GM12873 (cell line): ENCODE results near the gene CHST11.

Source experiments
- CTCF ChIP-seq: IDR thresholded peaks from 2 replicates; pipeline ENCODE4 v1.5.1; 2012; ENCODE audit warnings: low read depth, mild to moderate bottlenecking, moderate library complexity, low read length, control low read depth; ENCODE audit not compliant: insufficient read depth; ENCODE audit errors: missing control alignments

CHST11 gene

DNA sequence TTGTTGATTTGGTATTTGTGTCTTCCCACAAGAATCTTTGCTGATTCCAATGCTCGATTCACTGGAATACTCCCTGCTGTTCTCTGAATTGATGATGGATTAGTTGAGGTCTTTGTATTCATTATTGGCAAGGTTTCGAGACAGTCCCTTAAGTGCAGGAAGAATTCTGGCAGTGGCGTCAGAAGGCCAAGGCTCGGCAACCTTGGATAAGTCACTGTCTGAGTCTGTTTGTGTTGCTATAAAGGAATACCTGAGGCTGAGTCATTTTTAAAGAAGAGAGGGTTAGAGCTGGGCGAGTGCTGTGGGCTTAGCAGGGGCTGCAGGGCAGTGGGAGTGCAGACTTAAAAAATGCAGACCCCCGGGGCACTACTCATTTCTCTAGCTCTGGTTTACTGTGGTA, 56.9 kb downstream of the CHST11 start:
- TF ChIP-seq CTCF: no peak

GRCh38 chr12:104514092-104514810, 57.5 kb downstream of the CHST11 start:
- no peak for TF ChIP-seq CTCF

DNA sequence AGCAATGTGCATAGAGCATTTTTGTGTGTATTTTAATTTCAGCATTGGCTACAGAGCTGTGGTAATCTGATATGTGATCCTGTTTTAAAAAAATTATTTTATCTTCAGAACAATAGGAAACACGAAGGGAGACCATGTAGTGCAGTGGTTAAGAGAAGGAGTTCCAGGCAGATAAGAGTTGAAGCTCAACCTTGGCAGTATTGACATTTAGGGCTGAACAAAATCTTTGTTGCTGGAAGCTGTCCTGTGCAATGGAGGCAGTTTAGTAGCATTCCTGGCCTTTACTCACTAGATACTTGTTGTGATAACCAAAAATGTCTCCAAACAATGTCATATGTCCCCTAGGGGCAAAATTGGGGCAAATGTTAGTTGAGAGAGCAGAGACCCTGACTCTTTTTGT, 59.2 kb downstream of the CHST11 start:
- no peak for TF ChIP-seq CTCF

DNA sequence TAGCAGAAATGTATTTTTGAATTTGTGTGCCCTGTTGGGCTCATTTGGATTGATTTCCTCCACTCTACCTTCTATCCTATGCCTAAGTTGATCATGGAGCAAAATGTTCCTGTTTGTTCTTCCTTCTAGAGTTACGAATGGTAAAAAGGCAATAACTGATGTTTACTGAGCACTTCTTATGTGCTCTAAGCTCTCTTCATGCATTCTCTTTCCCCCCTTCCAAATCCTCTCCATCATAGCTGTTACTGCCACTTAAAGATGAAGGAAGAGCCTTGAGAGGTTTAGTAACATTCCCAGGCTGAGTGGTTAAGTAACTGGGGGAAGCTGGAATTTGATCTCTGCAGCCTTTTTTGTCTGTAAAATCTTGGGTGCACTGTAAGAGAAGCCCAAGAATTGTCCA, 60.1 kb downstream of the CHST11 start:
- no peak for TF ChIP-seq CTCF

DNA sequence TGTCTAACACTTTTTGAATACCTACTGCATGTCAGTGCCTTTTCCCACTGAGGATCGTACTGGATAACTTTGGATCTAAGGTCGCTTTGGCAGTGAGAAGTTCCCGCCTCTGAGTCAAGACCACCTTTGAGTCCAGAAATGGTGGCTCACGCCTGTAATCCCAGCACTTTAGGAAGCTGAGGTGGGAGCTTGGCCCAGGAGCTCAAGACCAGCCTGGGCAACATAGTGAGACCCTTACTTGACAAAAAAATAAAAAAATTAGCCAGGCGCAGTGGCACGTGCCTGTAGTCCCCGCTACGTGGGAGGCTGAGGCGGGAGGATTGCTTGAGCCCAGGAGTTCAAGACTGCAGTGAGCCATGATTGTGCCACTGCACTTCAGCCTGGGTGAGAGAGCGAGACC, 61.1 kb downstream of the CHST11 start:
- no peak for TF ChIP-seq CTCF

GRCh38 chr12:104519190-104520019, 62.7 kb downstream of the CHST11 start:
- no peak for TF ChIP-seq CTCF

DNA sequence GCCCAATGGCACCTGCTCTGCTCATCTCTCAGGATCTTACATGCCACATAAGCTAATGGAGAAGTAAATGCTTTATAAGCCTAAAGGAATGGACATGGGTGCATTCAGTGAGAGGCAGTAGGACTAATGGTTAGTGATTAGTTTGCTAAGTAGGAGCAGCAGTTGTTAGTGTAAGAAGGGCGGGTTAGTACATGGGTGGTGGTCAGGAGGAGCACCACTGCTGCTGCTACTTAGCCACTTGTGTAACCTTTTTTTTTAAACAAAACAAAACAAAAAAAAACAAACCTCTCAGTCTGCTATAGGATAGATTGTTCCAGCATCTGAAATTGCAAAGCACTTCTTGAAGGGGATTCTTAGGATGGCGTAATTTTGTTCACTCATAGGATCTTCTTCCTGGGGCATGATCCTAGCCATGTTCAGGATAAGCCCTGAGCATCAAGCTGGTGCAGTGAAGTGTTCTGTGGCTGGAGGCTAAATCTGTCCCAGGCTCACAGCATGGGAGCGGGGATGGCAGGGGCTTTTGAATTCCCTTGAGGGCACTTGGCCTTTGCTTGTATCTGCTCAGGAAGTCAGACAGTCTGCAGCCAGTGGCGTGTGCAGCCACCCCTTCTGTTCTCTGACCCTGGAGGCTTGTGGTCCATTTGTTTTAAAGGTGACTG, 63.6 kb downstream of the CHST11 start:
- no peak for TF ChIP-seq CTCF
